ENCODE measurements around the gene PAM.
"Not testable (repeated sequence)": the region's sequence is repeated elsewhere in the genome, so short reads cannot be mapped to it uniquely, and the experiment has no call there.

Gene PAM

GRCh38 chr5:102998224-102998623 is 243.1 kb downstream of the PAM start:
- DNase-seq (ENCODE audit: low read depth in 2 of 2): no peak

- no peak for DNase-seq (ENCODE audit: low read depth in 2 of 2)
Observed at GRCh38 chr5:102999191-102999590, 244.1 kb downstream of the PAM start.

GRCh38 chr5:102999621-103000020 is 244.5 kb downstream of the PAM start:
- not testable (repeated sequence) for DNase-seq (ENCODE audit: low read depth in 2 of 2)

GRCh38 chr5:103000089-103000488 is 245.0 kb downstream of the PAM start:
- DNase-seq (ENCODE audit: low read depth in 2 of 2): no peak

- no peak for DNase-seq (ENCODE audit: low read depth in 2 of 2)
Observed at GRCh38 chr5:103003872-103004271, 248.8 kb downstream of the PAM start.

GRCh38 chr5:103005276-103005675 is 250.2 kb downstream of the PAM start:
- no peak for DNase-seq (ENCODE audit: low read depth in 2 of 2)

GRCh38 chr5:103006921-103007320 is 251.8 kb downstream of the PAM start:
- DNase-seq (ENCODE audit: low read depth in 2 of 2): no peak

GRCh38 chr5:103010168-103010567 is 255.1 kb downstream of the PAM start:
- DNase-seq (ENCODE audit: low read depth in 2 of 2): no peak

- DNase-seq (ENCODE audit: low read depth in 2 of 2): no peak
Observed at GRCh38 chr5:103013933-103014552, 258.9 kb downstream of the PAM start.

GRCh38 chr5:103014983-103015382 is 259.9 kb downstream of the PAM start:
- DNase-seq (ENCODE audit: low read depth in 2 of 2): no peak

- DNase-seq (ENCODE audit: low read depth in 2 of 2): no peak
Observed at GRCh38 chr5:103016167-103016566, 261.1 kb downstream of the PAM start.

GRCh38 chr5:103019804-103020203 is 264.7 kb downstream of the PAM start:
- DNase-seq (ENCODE audit: low read depth in 2 of 2): no peak

GRCh38 chr5:103021314-103021713 is 266.2 kb downstream of the PAM start:
- no peak for DNase-seq (ENCODE audit: low read depth in 2 of 2)

GRCh38 chr5:103027267-103027666 is 272.2 kb downstream of the PAM start:
- no peak for DNase-seq (ENCODE audit: low read depth in 2 of 2)

- DNase-seq (ENCODE audit: low read depth in 2 of 2): no peak
Observed at GRCh38 chr5:103031607-103032006, 276.5 kb downstream of the PAM start.

- DNase-seq (ENCODE audit: low read depth in 2 of 2): no peak
Observed at GRCh38 chr5:103033696-103034095, 278.6 kb downstream of the PAM start.

GRCh38 chr5:103034662-103035392 is 279.7 kb downstream of the PAM start:
- no peak for DNase-seq (ENCODE audit: low read depth in 2 of 2)

GRCh38 chr5:103035701-103036100 is 280.6 kb downstream of the PAM start:
- DNase-seq (ENCODE audit: low read depth in 2 of 2): no peak

- no peak for DNase-seq (ENCODE audit: low read depth in 2 of 2)
Observed at GRCh38 chr5:103036601-103037000, 281.5 kb downstream of the PAM start.

- no peak for DNase-seq (ENCODE audit: low read depth in 2 of 2)
Observed at GRCh38 chr5:103037673-103038455, 282.8 kb downstream of the PAM start.

GRCh38 chr5:103041071-103041676 is 286.1 kb downstream of the PAM start:
- no peak for DNase-seq (ENCODE audit: low read depth in 2 of 2)

- not testable (repeated sequence) for DNase-seq (ENCODE audit: low read depth in 2 of 2)
Observed at GRCh38 chr5:103046706-103047105, 291.6 kb downstream of the PAM start.

Measured in activated CD8-positive, alpha-beta memory T cell treated with anti-CD3 and anti-CD28 coated beads for 4 hours (primary cell).